ENCODE measurements around the gene RING1. TPM values are rescaled to one million over a fixed set of nuclear protein-coding genes. Genes with fewer than 3 reads are reported as not detected.

The RING1 gene
- total and polyA plus RNA-seq, 10 of the 15 experiments (the other 5 are each of a cell fraction or from before 2014, with no cell fraction given), result 2.0 to 27.2 (median 15.8) TPM

- TF ChIP-seq BHLHE40 (IDR thresholded peaks at IDR 0.05; ENCODE audit: borderline replicate concordance in 1 of 2, low read depth in 2 of 2, low read length in 1 of 2) (peak in 1 of 2 experiments; percentile 27; a peak in 1 of 4 replicates), RELA (IDR thresholded peaks at IDR 0.05; ENCODE audit: borderline replicate concordance, partially characterized antibody) (no peak), ZZZ3 (IDR thresholded peaks at IDR 0.05; ENCODE audit: control insufficient read depth, insufficient read length, low read depth) (no peak), KAT2A (conservative IDR thresholded peaks at IDR 0.05; ENCODE audit: control insufficient read depth, low read depth, low read length) (no peak), TARDBP (IDR thresholded peaks at IDR 0.05; ENCODE audit: borderline replicate concordance) (no peak), ZNF207 (IDR thresholded peaks at IDR 0.05; ENCODE audit: borderline replicate concordance) (no peak), REST (IDR thresholded peaks at IDR 0.05; ENCODE audit: low read depth, low read length) (no peak), YBX1 (IDR thresholded peaks at IDR 0.05) (no peak), NFIC (IDR thresholded peaks at IDR 0.05; ENCODE audit: low read depth, low read length) (no peak), BMI1 (IDR thresholded peaks at IDR 0.05; ENCODE audit: borderline replicate concordance) (no peak), CHD2 (IDR thresholded peaks at IDR 0.05; ENCODE audit: borderline replicate concordance, low read depth, low read length) (peak; percentile 8; the same call in 1 of the 2 replicates), ZNF24 (IDR thresholded peaks at IDR 0.05) (no peak), TAF1 (IDR thresholded peaks at IDR 0.05; ENCODE audit: borderline replicate concordance, low read depth, low read length) (0 out of 2 replicates have a peak, but pooled peaks have one; percentile 27), SIN3A (IDR thresholded peaks at IDR 0.05; ENCODE audit: low read depth, low read length) (no peak), TBL1XR1 (IDR thresholded peaks at IDR 0.05; ENCODE audit: low read depth, low read length) (no peak), SIX5 (IDR thresholded peaks at IDR 0.05; ENCODE audit: low read depth, low read length, severe bottlenecking) (no peak), MTA3 (IDR thresholded peaks at IDR 0.05; ENCODE audit: borderline replicate concordance, low read length) (no peak), POLR2AphosphoS5 (IDR thresholded peaks at IDR 0.05; ENCODE audit: low read length) (peak; percentile 59; the same call in 1 of the 2 replicates), MYC (IDR thresholded peaks at IDR 0.05; ENCODE audit: insufficient read depth, insufficient read length, insufficient replicate concordance, low read length, severe bottlenecking) (no peak), ATF7 (IDR thresholded peaks at IDR 0.05; ENCODE audit: low read depth) (no peak), ZNF274 (IDR thresholded peaks at IDR 0.05; ENCODE audit: insufficient read depth, insufficient read length) (no peak), ZBTB40 (IDR thresholded peaks at IDR 0.05; ENCODE audit: borderline replicate concordance) (no peak)
- TF ChIP-seq, protein P1, sequence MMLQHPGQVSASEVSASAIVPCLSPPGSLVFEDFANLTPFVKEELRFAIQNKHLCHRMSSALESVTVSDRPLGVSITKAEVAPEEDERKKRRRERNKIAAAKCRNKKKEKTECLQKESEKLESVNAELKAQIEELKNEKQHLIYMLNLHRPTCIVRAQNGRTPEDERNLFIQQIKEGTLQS (IDR thresholded peaks at IDR 0.05; ENCODE audit: borderline replicate concordance, extremely low read depth, low read depth, low read length), result no peak
Measured at GRCh38 chr6:33204415-33205190, 3.7 kb upstream of the RING1 start, which contains the start of gene HSD17B8 (continued).
